NCI-H2107 (cell line): ENCODE results near the gene STRIT1.
"Not testable (repeated sequence)": the region's sequence is repeated elsewhere in the genome, so short reads cannot be mapped to it uniquely, and the experiment has no call there.

Experiments
- DNase-seq: peaks from one replicate; lab custom pipeline; 2025; lab: John Stamatoyannopoulos, UW

Gene STRIT1

GRCh38 chr3:155270485-155271342, 22.8 kb downstream of the STRIT1 start:
- no peak for DNase-seq

GRCh38 chr3:155270063-155270462, 23.4 kb downstream of the STRIT1 start:
- no peak for DNase-seq

- not testable (repeated sequence) for DNase-seq
Measured at GRCh38 chr3:155262855-155263254, 30.6 kb downstream of the STRIT1 start.

GRCh38 chr3:155262295-155262694, 31.2 kb downstream of the STRIT1 start:
- no peak for DNase-seq

- DNase-seq, result no peak
Measured at GRCh38 chr3:155254445-155254844, 39.0 kb downstream of the STRIT1 start.

DNA sequence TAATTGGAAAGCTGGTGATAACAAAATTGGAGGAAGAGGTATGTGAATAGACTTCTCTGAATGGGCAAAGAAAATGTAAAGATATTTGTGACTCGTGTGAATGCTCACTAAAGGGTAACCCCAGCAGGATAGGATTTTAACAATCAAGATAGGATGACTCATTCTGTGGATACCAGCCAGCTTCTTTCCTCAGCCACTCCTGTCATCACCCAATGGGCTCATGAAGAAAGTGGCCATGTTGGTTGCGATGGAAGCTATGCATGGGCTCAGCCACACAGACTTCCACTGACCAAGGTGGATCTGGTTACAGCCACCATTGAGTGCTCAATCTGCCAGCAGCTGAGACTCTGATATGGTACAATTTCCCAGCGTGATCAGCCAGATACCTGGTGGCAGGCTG, 40.9 kb downstream of the STRIT1 start:
- DNase-seq, result no peak

- DNase-seq, result no peak
Measured at GRCh38 chr3:155252021-155252420, 41.5 kb downstream of the STRIT1 start.

DNA sequence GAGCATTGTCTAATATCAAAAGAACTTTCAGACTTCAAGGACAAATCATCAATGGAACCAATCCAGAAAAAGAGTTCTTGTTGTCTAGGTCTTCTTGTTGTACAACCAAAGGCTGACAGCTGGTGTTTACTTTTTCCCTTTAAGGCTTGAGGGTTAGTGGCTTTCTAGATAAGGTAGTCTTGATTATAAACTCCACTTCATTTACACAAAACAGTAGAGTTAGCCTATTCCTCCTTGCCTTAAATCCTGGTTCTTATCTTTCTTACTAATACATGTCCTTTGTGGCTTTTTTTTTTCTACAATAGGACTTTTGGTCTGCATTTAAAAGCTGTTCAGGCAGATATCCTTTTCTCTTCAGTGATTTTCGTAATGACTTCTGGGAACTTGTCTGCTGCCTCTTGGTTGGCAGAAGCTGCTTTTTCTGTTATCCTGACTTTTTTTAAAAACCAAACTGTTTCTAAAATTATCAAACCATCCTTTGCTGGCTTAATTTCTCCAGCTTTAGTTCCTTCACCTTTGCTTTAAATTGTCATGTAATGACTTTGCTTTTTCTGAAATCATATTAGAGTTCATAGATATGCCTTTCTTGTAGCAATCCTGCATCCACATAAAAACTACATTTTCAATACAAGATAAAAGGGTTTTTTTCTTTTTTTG, 44.8 kb downstream of the STRIT1 start:
- DNase-seq, result no peak

- no peak for DNase-seq
Measured at GRCh38 chr3:155244699-155245098, 48.8 kb downstream of the STRIT1 start.

- no peak for DNase-seq
Measured at GRCh38 chr3:155244216-155244615, 49.3 kb downstream of the STRIT1 start.

DNA sequence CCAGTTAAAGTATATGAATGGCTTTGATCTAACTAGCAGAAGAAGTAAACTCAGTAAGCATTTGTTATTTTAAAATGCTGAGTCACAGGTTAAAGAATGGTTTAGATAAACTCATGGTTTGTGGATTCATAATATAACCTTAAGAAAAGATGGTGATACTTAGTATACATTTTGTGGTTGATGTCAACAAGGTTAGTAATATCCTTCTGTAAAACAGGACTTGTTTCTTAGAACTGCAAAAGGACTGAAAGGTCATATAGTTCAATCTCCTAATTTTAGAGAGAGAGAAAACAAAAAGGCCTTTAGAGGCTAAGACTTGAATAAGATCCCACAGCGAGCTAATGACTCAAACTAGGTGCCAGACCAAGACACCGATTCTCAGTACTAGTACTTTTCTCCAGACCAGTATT, 50.0 kb downstream of the STRIT1 start:
- DNase-seq, result no peak

GRCh38 chr3:155242342-155242741, 51.1 kb downstream of the STRIT1 start:
- no peak for DNase-seq

DNA sequence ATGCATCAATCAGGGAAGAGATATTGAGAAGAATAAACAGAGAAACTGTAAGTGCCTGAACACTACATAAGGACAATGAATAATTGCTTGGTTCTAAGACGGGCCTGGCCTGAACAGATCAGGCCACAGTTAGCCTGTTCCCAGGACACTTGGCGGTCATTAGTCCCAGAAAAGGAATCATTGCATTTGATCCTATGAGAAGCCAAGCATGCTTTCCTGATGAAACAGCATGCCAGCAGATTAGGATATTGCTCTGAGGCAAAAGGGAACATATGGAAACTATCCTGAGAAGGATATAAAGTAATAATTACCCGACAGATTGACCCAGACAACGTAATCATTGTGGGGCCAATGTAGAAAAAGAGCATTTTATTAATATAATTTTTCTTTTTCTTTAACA, 51.9 kb downstream of the STRIT1 start:
- DNase-seq, result no peak
